ENCODE data around the gene COPS9.
A peak's percentile ranks its signal among the peaks of the same experiment; 100 is the strongest.

The COPS9 gene

DNA sequence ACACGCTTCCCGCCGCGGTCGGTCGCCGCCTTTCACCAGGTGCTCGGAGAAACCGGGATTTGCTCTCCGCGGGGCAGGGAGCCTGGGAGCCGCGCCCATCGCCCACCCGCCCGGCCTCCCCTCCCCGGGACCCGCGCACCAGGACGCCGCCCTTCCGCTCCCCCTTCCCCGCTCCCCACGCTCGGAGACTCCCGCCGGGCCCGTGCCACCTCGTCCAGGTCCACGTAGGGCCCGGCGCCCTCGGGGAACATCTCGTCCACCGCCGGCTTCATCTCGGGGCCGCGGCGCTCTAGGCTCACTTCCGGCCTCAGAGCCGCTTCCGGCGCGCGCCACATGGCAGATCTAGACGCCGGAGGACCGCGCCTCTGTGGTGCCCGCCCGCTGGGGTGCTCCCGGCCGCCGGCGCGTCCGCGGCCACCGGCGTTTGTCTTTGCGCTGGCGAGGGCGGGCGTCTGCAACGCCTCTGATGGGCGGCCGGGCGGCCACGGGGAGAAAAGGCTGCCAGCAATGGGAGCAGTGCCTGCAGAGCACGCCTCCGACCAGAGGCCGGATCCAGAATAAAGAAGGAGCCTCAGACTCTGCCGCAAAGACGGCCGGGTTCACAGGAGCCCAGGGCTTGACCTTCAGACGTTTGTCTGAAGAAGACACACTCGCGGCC lies at the start of gene COPS9:
Gene COPS9 (minus strand): TSS at position 293 of the 658 bp plus-strand sequence. CDS start 21 bp downstream, at position 272.
- peak; percentile 85 for DNase-seq

DNA sequence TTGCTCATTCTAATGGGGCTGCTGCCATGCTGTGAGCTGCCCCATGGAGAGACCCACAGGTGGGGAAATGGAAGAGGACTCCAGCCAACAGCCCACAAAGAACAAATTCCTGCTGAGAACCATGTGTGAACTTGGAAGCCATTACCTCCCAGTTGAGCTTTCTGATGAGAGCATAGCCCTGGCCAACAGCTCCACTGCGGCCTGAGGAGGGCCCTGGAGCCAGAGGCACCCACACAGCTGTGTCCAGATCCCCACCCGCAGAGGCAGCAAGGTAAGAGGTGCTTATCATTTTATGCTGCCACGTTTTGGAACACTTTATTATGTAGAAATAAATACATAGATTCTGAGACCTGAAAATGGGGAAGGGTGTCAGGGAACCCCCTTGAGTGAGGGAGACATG lies 48.6 kb upstream of the COPS9 start:
- no peak for DNase-seq

DNA sequence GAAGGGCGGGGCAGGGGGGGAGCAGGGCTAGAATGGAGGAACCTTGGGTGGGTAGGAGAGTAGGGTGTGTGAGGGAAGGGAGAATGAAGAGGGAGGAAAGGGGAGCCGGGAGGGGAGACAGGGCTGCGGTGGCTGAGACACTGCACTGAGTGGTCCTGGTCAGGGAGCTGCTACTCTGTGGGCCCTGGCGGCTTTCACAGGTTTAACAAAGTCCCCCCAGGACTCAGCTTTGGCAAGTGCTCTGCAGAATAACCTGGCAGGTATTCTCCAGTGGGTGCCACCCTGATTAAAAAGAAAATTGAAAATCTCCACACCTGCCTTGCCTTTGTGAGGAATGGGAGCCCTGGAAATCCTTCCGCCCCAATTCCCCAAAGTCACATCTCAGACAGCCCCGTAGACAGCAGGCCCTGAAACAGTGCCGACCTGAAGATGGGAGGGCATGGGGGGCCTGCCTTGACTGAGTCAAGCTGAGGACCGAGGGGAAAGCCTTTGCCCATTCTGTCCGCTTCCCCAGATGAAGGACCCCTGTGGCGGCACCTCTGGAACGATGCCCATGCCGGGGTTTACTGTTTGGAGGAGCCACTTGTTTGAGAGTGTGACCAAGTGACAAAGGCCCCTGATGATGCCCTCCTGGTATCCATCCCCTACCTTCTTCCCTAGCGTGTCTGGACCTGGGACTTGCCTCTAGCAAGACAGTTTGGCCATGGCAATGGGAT lies 47.9 kb upstream of the COPS9 start:
- DNase-seq: no peak

DNA sequence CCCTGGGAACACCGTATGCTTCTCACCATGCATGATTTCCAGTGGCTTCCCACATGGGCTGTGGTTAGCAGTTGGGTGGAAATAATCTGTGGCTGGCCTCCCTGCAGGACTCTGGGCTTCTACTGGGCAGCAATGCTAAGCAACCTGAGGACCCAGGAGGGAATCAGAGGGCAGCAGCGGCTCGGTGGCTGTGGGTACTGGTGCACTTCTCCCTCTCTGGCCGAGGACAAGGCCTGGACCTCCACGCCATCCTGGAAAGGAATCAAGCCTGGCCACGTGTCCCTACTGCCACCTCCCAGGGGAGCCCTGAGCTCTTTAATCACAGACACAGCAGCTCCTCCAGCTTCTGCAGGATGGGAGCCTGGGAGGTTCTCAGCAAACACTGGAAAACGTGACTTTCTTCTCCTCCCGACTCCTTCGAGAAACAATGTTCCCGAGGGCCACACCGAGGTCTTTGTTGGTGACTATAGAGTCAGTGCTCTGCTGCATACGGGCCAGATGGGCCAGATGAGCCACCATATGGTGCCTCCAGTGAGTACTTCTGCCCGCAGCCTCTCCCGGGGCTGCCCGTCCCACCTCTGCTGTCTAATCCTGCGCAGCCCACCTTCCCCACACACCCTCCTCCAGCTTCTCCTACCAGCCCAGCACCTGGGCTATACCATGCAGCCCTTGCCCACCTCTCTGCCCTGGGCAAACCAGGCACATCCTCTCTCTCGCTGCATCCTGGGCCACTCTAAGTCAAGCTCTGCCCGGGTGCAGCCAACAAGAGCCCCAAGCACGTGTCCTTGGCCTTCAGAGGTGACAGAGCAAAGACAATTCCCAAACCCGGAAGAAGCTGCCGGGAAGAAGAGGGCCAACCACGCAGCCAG lies 47.1 kb upstream of the COPS9 start:
- no peak for DNase-seq

DNA sequence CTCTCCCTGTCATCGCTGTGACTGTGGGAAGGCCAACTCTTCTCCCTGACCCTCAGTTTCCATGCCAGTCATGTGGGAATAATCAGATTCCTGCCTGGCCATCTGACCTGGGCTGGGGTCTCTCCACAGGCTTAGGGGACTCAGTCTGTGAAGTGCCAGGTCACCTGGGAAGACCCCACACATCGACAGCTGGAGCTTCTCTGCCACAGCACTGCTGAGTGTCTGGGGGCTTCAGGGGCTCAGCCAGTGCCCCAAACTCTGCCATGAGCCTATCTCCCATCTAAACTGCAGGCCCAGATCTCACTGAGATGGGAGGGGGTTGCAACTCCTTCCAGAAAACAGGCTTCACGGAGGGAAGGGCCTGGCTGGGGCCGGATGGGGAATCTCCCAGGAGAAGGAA lies 46.4 kb upstream of the COPS9 start:
- no peak for DNase-seq

DNA sequence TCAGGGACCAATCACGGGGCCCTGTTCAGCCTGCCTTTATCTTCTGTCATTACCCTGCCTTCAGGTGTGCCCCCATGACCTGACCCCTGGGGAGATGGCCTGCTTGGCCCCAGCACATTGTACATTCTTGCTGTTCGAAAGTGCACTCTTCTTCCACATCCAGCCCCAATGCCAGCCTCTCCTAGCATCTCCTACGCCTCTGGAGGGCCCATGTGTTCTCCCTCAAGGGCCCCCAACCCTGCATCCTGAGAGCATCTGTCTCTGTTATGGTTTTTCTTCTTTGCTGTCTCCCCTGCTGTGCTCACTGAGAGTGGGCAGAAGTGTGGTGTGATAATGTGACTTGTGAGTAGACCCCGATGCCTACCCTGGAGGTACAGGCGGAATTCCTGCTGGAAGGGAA lies 45.9 kb upstream of the COPS9 start:
- DNase-seq: no peak

DNA sequence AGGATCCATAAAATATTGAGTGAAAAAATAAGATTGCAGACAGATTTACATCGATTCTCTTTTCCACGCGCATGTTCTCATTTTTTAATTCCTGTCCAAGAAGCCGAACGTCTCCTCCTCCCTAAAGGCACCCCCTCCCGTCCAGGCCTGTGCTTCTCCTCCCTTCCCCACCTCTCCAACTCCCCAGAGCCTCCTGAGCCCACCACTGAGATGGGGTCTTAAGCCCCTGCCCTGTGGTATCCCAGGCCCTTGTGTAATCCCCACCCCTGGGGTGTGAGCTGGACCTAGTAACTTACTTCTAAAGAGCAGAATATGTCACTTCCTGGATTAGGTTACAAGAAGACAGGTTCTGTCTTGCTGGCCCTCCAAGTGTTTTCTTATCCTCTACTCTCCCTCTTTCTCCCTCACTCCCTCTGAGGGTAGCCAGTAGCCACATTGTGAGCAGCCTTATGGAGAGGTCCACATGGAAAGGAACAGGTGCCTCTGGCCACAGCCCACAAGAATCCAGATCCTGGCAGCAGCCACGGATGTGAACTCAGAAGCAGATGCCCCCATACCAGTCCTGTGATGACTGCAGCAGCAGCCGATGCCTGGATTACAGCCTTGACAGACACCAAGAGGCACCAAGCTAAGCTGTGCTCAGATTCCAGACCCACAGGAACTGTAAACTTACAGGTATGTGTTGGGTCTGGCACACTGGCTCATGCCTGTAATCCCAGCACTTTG lies 44.0 kb upstream of the COPS9 start:
- DNase-seq: no peak

DNA sequence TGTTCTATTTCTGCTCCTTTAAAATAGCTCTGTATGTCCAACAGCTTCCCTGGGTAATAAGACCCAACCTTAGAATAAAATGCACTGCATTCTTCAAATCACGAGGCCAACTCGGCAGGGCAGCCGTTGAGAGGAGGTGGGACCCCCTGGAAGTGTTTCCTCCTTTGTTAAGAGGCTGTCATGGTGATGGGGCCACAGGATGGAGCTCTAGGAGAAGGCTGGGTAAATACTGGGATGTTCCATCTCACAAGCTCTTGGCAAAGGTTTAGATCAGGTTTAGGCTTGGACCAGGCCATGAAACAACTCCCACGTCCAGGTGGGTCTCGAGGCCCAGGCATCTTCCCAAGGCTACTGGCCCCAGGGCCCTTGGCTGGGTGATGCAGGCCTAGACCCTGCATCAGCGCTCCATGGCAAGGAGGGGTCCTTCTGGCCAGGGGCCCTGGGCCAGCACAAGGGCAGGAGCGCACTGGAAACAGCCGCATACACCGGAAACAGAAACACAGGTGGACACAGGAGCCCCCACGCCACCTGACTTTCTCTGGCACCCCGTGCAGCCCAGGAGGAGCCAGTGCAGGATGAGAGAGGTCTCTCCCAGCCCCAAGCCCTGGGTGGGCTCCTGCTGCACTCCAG lies 43.2 kb upstream of the COPS9 start:
- DNase-seq: no peak

DNA sequence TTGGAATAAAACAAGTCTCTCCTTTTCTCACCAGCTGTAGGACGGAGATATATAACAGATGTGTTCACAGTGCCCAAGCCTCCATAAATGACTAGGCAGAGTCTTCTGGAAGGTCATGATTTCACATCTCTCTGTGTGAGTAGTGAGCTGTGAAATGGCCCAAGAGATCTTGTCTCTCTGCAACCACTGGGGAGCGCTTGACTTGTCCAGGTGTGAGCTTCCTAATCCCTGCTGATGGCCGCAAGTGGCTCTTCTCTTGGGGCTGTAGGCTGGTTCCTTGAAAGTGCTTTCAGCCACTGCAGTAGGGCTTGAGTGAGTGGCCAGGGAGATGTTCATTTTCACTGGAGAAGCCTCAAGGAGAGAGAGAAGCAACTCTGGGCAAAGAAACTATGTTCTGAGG lies 42.5 kb upstream of the COPS9 start:
- no peak for DNase-seq

DNA sequence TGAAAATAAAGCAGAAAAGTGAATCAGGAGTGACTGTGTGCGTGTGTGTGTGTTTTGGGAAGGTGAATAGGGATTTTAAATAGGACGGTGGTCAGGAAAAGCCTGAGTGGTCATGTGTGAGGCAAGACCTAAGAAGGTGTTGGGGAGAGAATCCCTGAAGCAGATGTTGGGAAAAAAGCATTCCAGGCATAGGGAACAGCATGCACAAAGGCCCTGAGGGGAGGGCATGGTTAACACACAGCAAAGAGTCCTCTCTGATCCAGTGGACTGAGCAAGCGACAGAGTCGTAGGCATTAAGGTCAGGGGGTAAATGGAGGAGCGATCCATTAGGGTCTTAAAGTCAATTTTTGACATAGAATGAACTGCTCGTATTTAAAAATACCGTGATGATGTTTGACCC lies 38.4 kb upstream of the COPS9 start:
- no peak for DNase-seq

DNA sequence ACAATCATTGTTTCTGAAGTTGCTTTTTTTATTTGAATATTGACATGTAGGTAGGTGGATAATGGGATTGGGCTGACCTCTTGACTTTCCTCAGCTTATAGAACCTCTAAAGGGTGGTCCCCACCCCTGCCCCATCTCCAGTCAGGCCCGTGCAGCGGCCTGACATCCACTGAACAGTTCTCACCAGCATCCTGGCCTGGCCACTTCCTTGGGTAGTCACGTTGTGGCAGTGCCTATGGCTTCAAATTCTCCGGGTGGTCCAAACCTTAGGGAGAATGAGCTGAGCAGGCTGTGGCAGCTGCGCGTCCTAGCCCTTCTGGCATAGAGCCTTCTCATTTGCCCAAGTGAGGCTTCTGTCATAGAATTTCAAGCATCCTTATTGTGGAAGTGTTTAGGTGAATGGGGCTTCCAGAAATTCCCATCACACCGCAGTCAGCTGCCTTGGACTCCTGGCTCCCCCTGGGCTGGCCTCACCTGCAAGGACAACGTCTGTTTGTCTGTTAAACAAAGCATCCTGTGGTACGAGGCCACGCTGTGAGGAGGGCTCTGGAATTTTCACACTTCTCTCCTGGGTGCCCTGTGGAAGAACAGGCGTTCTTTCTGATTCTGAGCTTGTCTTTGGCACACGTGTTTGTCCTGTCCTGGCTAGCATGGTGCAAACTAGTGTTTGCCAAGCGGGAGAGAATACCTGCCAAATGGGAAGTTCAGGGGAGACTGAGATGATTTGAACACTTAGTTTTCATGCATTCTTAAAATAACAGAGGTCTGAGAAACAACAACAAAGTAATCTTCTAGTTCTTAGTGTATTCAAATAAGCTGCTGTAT lies 36.2 kb upstream of the COPS9 start:
- DNase-seq: no peak

DNA sequence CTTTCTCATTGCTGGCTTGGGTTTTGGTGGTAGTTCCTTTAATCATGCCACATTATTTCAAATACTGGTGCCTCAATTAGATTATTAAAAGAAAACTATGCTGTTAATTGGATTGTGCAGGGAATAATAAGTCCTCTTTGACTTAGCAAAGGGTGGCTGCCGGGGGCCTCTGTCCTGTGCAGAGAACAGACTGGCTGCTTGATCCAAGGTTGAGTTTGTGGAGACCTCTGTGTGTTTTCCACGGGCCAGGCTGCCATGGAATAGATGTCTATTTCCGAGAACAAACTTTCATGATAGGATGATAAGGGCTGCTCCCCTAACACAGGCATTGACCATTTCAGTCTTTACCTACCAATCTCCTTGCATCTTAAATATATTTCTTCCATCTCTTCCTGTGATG lies 34.8 kb upstream of the COPS9 start:
- DNase-seq: no peak

DNA sequence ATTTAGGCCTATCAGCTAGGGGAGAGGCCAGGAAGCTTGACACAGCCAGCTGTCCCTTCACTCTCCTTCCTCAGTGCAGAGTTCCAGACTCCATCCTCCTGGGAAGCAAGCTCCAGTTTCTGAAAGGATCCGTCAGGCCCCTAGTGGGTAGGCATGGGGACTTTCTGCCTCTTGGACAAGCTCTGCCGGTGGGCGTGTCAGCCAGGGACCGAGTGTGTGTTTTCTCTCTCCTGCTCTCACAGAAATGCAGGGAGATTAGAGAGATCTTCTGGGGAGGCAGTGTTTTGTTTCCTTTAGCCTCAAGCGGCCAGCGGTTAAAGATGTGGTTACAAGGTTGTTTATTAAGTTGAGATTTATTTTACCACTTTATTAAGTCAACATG lies 34.2 kb upstream of the COPS9 start:
- DNase-seq: no peak

DNA sequence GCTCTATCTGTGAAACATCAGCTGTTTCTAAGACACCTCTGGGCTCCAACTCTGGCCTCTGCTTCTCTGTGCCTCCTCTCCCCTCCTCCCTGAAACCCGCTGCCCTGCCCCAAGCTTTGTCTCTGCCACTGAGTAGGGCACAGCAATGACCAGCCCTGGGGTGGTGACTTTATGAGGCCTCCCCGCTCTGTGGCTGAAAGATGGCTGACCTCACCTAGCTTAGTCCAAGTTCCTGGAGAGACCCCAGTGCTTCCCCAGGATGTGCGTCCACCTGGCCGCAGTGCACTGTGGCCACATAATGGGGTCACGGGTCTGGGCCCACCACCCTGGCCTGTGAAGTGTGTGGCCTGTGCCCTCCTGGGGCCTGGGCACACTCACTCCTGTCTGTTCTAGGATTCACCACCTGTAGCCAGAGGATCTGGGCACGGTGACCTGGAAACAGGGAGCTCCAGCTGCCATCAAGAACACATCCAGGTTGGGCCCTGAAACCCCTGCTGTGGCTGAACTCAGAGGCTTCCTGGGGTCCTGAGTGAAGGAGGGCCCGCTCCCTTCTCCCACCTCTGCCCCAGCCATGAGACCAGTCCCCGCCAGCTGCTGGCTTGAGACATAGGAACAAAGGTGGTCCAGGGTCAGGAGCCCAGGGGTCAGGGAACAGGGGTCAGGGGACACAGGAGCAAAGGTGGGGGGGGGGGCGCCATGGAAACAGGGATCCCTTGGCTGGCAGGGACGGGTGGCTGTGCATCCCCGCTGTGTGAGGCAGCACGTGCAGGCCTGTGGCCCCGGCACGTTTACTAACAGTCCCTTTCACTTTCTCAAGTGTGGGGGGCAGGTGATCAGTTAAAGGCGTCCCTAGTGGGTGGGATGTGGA lies 33.6 kb upstream of the COPS9 start:
- no peak for DNase-seq

DNA sequence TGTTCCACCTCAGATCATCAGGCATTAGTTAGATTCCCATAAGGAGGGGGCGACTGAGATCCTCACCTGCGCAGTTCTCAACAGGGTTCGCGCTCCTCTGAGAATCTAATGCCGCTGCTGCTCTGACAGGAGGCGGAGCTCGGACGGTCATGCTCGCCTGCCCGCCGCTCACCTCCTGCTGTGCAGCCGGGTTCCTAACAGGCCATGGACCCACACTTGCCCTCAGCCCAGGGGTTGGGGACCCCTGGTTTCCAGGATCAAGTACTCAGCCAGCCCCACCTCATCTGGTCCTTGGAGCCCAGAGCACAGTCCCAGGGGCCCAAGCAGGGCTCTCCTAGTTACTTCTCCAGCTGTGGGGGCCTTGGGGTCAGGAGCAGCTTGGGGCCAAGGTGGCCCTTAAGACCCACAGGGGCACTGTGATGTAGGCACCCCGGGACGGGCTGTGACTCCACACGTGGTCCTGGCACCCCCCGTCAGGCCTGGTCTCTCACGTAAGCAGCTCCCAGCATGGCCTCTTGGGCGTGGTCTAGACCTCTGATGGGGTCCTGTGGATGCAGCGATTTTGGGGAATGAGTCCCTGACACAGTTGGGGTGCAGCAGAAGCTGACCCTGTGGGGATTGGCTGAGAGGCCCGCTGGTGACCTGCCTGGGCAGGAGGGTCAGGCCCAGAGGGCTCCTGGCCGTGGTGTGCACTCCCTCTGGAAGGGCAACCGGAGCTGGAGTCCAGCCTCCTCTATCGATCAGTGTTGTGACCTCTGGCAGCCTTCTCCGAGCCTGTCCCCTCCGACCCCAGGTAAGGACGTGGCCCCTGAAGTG lies 32.6 kb upstream of the COPS9 start:
- DNase-seq: no peak

DNA sequence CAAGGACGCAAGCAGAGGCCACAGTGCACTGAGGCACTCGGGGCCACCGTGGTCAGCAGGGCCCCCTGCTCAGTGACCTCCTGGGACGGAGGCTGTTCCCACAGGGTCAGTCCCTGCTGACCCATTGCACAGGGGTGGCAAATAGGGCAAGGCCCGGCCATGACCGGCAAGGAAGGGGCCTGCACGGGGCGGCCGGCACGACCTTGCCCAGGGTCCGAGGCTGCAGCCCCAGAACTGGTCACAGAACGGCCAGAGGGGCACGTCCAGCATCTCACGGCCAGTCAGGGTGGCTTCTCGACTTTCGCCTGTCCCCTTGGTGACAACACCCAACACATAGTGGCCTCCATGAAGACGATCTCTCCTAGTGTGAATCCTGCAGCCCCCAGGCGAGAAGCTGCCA lies 31.9 kb upstream of the COPS9 start:
- DNase-seq: no peak

DNA sequence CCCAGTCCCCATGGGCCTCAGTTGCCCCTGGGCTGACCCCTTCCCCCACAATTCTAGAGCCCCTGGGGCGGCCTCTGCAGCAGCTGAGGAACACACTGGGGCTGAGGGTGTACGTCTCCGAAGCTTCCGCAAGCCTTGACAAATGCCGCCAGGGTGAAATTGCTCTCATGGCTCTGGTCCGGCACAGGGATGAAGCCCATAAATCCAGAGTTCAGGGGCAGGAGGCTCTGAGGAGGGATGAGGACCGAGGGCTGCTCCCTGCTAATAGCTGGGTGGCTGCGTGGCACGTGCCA lies 31.4 kb upstream of the COPS9 start:
- no peak for DNase-seq

DNA sequence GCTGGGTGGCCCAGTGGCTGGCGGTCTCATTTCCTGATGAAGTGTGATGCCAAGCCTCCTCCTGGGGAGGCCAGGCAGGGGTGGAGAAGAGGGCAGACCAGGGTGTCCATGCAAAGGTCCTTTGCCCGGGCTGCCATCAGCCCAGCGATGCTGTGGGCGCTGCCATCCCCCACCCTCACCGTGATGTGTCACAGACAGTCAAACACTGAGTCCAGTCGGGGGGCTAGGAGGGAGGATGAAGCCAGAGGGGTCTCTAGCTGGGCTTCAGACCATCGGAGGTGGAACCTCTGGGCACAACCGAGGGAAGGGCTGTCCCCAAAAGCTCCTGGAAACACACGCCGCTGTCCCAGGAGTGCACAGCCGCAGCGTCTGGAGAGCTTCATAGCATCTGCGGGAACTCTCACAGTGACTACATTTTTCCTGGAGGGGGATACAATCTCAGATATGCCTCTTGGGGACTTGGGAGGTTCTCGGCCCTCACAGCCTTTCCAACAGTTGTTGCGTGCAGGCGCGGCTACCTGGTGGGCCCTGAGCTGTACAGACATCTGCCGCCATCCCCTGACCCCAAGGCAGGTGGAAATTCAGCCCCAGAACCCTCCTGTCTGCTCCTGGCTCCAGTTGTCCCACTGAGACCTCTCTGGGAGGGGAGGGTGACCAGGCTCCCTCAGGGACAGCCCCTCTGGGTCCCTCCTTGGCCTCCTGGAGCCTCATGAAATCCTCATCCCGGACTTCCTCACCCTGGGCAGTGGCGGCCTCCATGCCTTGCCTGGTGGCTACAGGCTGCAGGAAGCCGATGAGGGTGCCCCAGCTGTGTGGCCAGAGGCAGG lies 30.9 kb upstream of the COPS9 start:
- DNase-seq: no peak

DNA sequence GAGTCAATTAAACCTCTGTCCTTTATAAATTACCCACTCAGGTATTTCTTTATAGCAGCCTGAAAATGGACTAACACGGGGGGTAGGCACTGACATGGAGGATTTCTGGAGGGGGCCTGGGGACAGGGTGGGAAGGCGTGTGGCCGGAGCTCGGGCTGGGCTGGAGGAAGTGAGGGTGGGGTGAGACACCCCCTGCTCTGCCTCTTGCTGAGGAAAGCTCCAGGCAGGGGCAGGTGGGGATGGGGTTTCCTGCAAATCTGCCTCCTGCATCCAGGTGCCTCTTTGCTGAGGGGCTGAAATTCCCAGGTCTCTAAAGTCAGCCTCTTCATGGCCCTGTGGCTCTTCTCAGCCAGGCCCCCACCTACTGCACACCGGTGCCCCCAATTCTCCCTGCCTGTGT lies 30.1 kb upstream of the COPS9 start:
- no peak for DNase-seq
